ENCODE results near the gene STAT4.

Gene STAT4

DNA sequence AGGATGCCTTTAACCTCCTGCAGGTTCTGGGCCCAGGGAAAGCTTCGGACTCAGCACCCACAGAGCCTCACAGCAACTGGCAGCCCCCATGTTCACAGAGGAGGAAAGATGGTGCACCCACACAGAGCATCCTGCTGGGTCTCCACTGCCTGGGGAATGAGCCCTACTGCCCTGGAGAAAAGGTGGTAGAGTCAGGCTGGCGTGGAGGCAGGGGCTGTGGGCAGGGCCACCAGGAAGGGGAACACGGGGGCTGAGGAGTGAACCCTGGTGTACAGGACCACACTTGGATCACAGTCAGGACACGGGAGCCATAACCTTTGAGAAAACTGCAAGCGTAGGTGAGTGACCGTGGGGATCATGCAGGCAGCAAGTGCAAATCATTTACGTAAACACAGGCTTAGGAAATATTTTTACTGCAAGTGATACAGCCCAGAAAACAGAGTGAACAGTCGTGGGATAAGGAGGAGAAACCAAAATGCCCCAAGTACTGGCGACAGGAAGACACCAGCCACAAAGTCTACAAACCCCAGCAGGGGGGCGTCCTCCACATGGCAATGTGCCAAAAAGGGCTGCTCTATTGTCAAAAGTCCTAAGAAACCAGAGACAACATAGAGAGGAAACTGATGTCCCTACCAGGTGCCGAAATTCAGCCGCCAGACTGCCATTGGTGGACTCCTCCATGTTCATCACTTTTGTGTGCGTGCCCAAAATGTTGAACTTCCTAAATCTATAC, 164.4 kb downstream of the STAT4 start:
- no peaks in the 10 kb centered on the region for H3K9me3 ChIP-seq (ENCODE audit: control insufficient read depth, insufficient read depth, low read length)
- peaks cover 34% of the 10 kb centered on the region for H3K36me3 ChIP-seq (ENCODE audit: control insufficient read depth, insufficient read depth, low read length)
- no peak for DNase-seq (ENCODE audit: low read depth, low spot score)
- no peaks in the 10 kb centered on the region for H3K27me3 ChIP-seq (ENCODE audit: control insufficient read depth, insufficient read depth, low read length)
- no peaks in the 10 kb centered on the region for H3K4me1 ChIP-seq (ENCODE audit: control insufficient read depth, insufficient read depth, low read length)
- no peak overlapping the region for H3K27ac ChIP-seq (ENCODE audit: low read length)
- H3K4me3 ChIP-seq (ENCODE audit: low read length), result no peak overlapping the region
- WGBS (ENCODE audit: insufficient coverage, insufficient read length), result no CpG with 5 or more reads among the region's 13 CpGs

DNA sequence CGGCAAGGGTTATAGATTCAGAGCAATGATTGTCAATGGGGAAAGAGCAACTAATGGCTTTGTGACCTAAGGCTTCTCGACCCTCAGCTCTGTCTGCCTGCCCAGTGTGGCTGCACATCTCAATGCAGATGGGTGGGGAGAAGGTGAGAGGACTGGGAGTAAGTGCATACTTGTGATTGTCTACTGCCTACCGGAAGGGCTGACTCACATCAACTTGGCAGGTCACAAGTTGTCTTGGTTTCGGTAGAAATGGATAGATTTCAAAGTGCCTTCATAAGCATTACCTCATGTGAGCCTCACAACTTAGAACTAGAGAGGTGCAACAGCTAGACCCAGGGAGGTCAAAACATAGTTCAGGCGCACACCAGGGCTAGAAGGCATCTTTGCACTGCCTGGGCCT, 166.2 kb downstream of the STAT4 start:
- Histone ChIP-seq H3K27ac (ENCODE audit: low read length) (no peak overlapping the region), H3K4me3 (ENCODE audit: low read length) (no peak overlapping the region), H3K36me3 (ENCODE audit: control insufficient read depth, insufficient read depth, low read length) (peaks cover 35% of the 10 kb centered on the region), H3K9me3 (ENCODE audit: control insufficient read depth, insufficient read depth, low read length) (no peaks in the 10 kb centered on the region), H3K4me1 (ENCODE audit: control insufficient read depth, insufficient read depth, low read length) (no peaks in the 10 kb centered on the region), H3K27me3 (ENCODE audit: control insufficient read depth, insufficient read depth, low read length) (no peaks in the 10 kb centered on the region)
- DNase-seq (ENCODE audit: low read depth, low spot score), result no peak
- no CpG with 5 or more reads among the region's 5 CpGs for whole genome bisulfite sequencing (ENCODE audit: insufficient coverage, insufficient read length)

DNA sequence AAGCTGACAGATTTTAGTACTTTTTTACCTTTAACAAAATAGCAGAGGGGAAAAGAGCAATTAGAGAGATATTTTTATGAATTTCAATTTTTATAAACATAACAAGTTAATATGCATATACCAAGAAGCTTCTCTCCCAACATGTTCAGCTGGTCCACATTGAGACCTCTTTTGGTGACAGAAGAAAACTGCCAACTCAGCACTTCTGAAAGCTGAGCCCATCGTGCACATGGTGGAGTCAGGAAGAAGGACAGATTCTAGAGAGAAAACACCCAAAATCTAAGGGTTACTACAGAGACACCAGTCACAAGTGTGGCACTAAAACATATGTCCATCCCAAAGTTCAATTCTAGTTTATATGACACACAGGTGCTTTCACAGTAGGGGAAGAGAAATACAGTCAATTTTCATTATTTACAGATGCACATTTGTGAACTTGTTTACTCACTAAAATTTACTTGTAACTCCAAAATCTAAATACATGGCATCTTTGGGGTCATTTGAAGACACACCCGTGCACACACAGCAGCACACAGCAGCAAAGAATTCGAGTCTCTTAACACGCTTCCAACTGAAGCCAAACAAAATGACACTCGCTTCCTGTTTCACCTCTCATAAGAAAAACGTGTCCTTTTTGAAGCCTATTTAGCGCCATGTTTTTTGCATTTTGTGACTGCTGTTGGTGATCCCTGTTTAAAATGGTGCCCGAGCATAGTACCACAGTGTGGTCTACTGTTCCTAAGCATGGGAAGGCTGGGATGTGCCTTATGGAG, 168.3 kb downstream of the STAT4 start:
- DNase-seq (ENCODE audit: low read depth, low spot score), result no peak
- WGBS (ENCODE audit: insufficient coverage, insufficient read length), result no CpG with 5 or more reads among the region's 8 CpGs
- H3K36me3 ChIP-seq (ENCODE audit: control insufficient read depth, insufficient read depth, low read length), result peaks cover 37% of the 10 kb centered on the region
- H3K4me3 ChIP-seq (ENCODE audit: low read length), result no peak overlapping the region
- H3K27me3 ChIP-seq (ENCODE audit: control insufficient read depth, insufficient read depth, low read length), result no peaks in the 10 kb centered on the region
- no peak overlapping the region for H3K27ac ChIP-seq (ENCODE audit: low read length)
- no peaks in the 10 kb centered on the region for H3K4me1 ChIP-seq (ENCODE audit: control insufficient read depth, insufficient read depth, low read length)
- no peaks in the 10 kb centered on the region for H3K9me3 ChIP-seq (ENCODE audit: control insufficient read depth, insufficient read depth, low read length)

GRCh38 chr2:190981733-190982132, 169.1 kb downstream of the STAT4 start:
- DNase-seq (ENCODE audit: low read depth, low spot score), result no peak
- Histone ChIP-seq H3K27me3 (ENCODE audit: control insufficient read depth, insufficient read depth, low read length) (no peaks in the 10 kb centered on the region), H3K36me3 (ENCODE audit: control insufficient read depth, insufficient read depth, low read length) (peaks cover 38% of the 10 kb centered on the region), H3K9me3 (ENCODE audit: control insufficient read depth, insufficient read depth, low read length) (no peaks in the 10 kb centered on the region), H3K4me1 (ENCODE audit: control insufficient read depth, insufficient read depth, low read length) (no peaks in the 10 kb centered on the region), H3K27ac (ENCODE audit: low read length) (no peak overlapping the region), H3K4me3 (ENCODE audit: low read length) (no peak overlapping the region)
- WGBS (ENCODE audit: insufficient coverage, insufficient read length), result no CpG with 5 or more reads among the region's 1 CpG

- WGBS (ENCODE audit: insufficient coverage, insufficient read length), result no CpG with 5 or more reads among the region's 6 CpGs
- no peaks in the 10 kb centered on the region for H3K9me3 ChIP-seq (ENCODE audit: control insufficient read depth, insufficient read depth, low read length)
- no peaks in the 10 kb centered on the region for H3K27me3 ChIP-seq (ENCODE audit: control insufficient read depth, insufficient read depth, low read length)
- no peak overlapping the region for H3K27ac ChIP-seq (ENCODE audit: low read length)
- no peak for DNase-seq (ENCODE audit: low read depth, low spot score)
- no peak overlapping the region for H3K4me3 ChIP-seq (ENCODE audit: low read length)
- H3K36me3 ChIP-seq (ENCODE audit: control insufficient read depth, insufficient read depth, low read length), result peaks cover 38% of the 10 kb centered on the region
- no peaks in the 10 kb centered on the region for H3K4me1 ChIP-seq (ENCODE audit: control insufficient read depth, insufficient read depth, low read length)
Measured at GRCh38 chr2:190981333-190981732, 169.5 kb downstream of the STAT4 start.

- Histone ChIP-seq H3K36me3 (ENCODE audit: control insufficient read depth, insufficient read depth, low read length) (peaks cover 35% of the 10 kb centered on the region; the same call in 1 of the 2 replicates), H3K27ac (ENCODE audit: low read length) (no peak overlapping the region), H3K27me3 (ENCODE audit: control insufficient read depth, insufficient read depth, low read length) (no peaks in the 10 kb centered on the region), H3K4me1 (ENCODE audit: control insufficient read depth, insufficient read depth, low read length) (no peaks in the 10 kb centered on the region), H3K9me3 (ENCODE audit: control insufficient read depth, insufficient read depth, low read length) (no peaks in the 10 kb centered on the region), H3K4me3 (ENCODE audit: low read length) (no peak overlapping the region)
- 100% methylated on average over 2 of the region's 10 CpGs for WGBS (ENCODE audit: insufficient coverage, insufficient read length)
- DNase-seq (ENCODE audit: low read depth, low spot score), result no peak
Measured at GRCh38 chr2:190980630-190981209, 170.1 kb downstream of the STAT4 start.

- H3K36me3 ChIP-seq (ENCODE audit: control insufficient read depth, insufficient read depth, low read length), result peaks cover 34% of the 10 kb centered on the region; the same call in 1 of the 2 replicates
- H3K27ac ChIP-seq (ENCODE audit: low read length), result no peak overlapping the region
- H3K4me3 ChIP-seq (ENCODE audit: low read length), result no peak overlapping the region
- H3K4me1 ChIP-seq (ENCODE audit: control insufficient read depth, insufficient read depth, low read length), result no peaks in the 10 kb centered on the region
- H3K9me3 ChIP-seq (ENCODE audit: control insufficient read depth, insufficient read depth, low read length), result no peaks in the 10 kb centered on the region
- no CpG with 5 or more reads among the region's 14 CpGs for WGBS (ENCODE audit: insufficient coverage, insufficient read length)
- no peak for DNase-seq (ENCODE audit: low read depth, low spot score)
- no peaks in the 10 kb centered on the region for H3K27me3 ChIP-seq (ENCODE audit: control insufficient read depth, insufficient read depth, low read length)
Measured at GRCh38 chr2:190979906-190980629, 170.7 kb downstream of the STAT4 start.

All from iPS DF 6.9 (cell line).